GM18907 (cell line): ENCODE measurements around the gene MLST8.

ENCODE experiments used
- ATAC-seq: cut with Tn5 transposase; IDR thresholded peaks from one replicate; pipeline ENCODE4 v1.9.1; 2021; ENCODE audit warnings: mild to moderate bottlenecking, moderate library complexity; ENCODE audit not compliant: unreplicated experiment

Gene MLST8

DNA sequence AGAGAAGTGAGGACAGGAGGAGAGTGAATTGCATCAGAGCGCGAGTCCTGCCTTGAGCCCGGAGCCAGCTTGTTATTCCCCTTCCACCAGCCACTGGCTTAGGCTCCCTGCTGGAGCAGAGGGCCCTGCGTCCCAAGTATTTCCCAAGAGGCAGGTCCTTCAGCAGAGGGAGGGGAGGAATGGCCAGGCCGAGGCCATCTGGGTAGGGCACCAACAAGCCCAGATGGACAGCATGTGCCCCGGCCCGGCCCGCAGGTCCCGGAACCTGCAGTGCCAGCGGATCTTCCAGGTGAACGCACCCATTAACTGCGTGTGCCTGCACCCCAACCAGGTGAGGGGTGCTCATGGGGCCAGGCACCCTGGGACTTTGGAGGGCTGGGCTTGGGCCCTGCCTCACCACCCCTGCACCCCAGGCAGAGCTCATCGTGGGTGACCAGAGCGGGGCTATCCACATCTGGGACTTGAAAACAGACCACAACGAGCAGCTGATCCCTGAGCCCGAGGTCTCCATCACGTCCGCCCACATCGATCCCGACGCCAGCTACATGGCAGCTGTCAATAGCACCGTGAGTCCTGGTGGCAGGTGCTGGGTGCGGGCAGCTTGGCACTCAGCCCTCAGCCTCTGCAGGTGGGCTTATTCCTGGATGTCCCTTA lies 1.7 kb downstream of the MLST8 start:
- ATAC-seq: no peak

DNA sequence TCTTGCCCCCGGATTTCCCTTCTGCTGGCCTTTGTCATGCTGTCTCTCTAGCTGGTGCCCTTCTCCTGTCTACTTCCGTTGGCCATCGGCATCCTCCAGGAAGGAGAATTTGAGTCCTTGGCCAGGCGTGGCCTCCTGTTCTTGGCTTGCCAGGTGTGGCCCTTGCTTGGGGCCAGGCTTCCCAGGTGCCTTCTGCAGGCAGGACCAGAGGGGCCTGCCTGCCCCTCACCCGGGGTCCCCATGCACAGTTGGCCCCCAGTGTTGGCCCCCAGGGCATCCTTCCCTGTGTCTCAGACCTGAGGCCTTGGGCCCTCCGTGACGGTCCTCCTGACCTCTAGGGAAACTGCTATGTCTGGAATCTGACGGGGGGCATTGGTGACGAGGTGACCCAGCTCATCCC lies 2.6 kb downstream of the MLST8 start:
- no peak for ATAC-seq

DNA sequence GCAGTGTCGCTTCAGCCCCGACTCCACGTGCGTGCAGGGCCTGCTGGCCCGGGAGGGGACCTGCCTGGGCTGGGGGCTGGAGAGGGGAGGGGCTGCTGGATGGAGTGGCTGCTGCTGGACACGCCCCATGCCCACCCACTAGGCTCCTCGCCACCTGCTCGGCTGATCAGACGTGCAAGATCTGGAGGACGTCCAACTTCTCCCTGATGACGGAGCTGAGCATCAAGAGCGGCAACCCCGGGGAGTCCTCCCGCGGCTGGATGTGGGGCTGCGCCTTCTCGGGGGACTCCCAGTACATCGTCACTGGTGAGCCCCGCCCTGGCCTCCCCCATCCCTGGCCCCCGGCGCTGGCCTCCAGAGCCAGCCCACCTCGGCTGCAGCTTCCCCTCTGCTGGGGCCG lies 3.1 kb downstream of the MLST8 start:
- no peak for ATAC-seq

DNA sequence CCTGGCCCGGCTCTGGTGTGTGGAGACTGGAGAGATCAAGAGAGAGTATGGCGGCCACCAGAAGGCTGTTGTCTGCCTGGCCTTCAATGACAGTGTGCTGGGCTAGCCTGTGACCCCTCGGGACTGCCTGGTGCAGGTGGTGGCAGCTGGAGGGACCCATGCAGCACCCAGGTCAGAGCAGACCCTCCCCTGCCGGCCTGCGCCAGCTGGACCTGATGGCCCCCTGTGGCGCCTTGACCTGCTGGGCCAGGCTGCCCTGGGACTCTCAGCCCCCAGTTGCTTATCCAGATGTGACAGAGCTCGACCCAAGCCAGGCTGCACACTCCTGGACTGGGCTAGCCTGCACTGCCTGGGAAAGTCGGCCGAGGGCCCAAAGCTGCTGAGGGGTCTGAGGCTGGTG lies 3.5 kb downstream of the MLST8 start:
- ATAC-seq: no peak

DNA sequence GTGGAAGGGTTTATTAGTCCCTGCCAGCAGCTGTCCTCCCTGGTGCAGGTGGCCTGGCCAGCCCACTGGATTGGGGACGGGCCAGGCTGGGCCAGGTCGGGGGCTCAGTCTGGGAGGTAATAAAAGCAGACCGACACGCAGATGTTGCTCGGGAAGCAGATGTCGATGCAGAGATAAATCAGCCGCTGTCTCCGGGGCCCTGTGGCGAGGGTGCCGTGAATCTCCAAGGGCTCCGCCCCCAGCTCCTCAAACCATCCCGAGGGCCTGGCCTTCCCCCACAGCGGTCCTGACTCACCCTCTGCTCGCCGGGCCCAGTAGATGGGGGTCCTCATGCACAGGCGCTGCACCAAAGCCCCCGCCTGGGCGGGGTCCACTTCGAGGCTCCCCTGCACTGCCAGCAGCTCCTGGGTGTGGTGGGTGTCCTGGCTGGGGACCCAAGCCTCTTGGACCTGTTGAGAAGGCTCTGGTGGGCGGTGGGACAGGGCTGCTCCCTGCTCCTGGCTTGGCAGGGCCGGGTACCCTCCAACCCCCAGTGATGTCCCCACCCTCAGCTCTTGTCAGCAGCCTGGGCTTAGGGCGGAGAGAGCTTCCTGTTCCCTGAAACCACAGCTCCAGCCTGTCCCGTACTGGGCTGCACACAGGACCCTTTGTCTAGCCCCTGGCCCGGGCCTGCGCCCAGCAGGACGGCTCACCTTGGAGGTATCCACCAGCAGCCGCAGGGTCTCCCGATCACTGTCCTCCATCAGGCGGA lies 4.2 kb downstream of the MLST8 start:
- no peak for ATAC-seq

DNA sequence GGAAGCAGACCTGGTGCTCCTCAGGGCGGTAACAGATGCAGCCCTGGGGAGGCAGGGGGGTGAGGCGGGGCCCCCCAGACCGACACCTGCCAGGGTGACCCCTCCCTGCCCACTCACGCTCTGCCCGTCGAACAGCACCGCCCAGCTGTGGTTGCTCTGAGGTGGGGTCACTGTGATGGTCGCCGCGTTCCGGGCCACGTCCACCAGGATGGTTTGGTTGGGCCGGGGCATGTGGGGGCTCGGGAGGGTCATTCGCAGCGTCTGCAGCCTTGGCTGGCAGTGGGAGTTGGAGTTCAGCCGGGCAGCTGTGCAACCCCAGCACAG lies 4.7 kb downstream of the MLST8 start:
- ATAC-seq: no peak

DNA sequence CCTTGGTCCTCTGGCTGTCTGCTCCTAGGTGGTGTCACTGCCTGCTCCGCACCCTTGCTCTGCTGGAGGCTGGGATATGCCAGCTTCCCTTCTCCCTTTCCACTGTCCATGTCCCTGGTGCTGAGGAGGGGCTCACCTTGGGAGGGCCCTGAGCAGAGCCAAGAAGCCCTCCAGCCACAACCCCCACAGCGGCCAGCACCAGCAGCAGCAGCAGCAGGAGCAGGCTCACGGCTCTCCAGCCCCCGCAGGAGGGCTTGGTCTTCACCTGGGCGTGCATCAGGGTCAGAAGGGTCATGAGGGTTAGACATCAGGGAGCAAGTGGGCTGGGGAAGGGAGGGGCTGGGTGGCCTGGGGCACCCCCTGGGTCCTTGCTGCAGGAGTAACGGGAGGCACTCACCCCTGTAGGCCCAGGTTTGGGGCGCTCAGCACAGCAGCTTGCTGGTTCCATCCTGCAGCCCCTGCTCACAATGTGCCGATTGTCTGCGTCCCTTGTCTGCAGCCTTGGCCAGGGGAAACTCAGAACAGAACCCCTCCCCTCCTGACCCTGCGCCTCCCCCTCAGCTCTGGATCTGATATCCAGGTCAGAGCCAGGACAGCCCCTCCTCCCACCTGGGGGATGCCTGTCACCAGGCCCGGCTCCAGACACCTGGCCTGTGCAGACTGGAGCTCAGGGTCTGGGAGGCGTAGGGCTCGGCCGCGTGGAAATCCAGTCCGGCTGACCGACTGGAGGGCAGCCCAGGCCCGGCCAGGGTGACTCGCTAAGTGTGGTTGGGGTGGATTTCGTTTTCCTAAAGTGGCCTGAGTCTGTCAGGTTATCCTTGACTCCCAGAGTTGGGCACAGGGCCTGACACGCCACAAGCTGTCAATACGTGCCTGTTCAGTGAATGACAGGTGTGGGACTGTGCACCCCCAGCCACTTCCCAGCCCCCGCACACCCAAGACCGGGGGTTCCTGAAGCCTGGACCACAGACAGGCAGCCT lies 5.4 kb downstream of the MLST8 start, which contains the start of gene BRICD5:
BRICD5 (minus strand) TSS at position 478 of the 980 bp plus-strand sequence; CDS start at position 448, 30 bp downstream.
- ATAC-seq: no peak

DNA sequence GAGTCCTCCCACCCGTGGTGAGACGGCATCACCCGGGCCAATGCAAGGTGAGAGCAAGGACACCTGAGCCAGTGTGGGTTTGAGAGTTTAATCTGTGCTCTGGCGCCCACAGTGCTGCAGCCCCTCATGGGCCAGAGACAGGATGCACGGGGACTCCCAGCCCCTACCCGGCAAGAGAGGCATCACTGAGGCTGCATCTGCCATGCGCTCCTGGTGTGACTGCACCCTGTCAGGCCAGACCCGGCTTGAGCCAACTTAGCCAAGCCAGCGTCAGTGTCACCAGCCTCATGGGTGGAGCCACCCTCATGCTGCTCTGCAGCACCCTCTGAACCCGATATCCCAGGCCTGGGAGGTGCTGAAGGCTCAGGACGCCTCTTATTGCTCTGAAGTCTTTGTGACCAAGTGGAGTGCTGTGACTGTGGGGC lies 6.7 kb downstream of the MLST8 start:
- no peak for ATAC-seq

DNA sequence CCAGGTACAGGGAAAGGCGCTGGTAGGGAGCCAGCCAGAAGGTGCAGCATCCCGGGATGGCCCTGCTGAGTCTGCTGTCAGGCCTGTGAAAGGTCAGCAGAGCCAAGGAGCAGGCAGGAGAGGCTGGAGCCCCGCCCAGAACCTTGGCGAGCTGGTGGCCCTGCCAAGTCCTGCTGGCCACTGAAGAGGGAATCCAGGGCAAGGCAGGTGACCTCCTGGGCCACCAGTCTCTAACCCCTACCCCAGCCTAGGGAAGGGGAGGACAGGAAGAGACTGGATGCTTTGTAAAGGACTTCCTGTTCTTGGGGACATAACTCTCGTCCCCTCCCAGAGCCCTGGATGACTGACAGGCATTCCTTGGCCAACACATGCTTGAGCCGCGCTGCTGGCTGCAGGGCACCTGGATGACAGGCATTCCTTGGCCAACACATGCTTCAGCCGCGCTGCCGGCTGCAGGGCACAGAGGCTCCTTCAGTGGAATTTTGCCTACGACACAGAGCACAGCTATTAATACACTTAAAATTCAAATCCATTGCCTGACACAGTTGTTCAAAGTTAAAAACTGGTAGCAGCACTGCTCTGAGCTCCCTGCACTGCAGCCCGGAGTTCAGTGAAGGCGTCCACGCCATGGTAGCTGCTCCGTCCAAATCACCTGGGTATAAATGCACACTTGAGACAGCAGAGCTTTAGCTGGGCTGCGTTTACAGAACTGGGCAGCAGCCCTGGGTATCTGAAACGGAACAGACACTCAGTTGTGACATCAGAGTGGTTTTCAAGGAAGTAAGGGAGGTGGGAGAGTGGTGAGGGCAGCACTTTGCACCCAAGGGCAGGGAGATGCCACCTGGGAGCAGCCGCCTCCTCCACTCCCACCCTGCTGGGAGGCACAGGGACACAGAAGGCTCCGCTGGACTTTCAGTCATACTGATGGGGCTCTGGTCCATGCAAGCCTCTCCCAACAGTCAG lies 7.4 kb downstream of the MLST8 start:
- ATAC-seq: no peak

DNA sequence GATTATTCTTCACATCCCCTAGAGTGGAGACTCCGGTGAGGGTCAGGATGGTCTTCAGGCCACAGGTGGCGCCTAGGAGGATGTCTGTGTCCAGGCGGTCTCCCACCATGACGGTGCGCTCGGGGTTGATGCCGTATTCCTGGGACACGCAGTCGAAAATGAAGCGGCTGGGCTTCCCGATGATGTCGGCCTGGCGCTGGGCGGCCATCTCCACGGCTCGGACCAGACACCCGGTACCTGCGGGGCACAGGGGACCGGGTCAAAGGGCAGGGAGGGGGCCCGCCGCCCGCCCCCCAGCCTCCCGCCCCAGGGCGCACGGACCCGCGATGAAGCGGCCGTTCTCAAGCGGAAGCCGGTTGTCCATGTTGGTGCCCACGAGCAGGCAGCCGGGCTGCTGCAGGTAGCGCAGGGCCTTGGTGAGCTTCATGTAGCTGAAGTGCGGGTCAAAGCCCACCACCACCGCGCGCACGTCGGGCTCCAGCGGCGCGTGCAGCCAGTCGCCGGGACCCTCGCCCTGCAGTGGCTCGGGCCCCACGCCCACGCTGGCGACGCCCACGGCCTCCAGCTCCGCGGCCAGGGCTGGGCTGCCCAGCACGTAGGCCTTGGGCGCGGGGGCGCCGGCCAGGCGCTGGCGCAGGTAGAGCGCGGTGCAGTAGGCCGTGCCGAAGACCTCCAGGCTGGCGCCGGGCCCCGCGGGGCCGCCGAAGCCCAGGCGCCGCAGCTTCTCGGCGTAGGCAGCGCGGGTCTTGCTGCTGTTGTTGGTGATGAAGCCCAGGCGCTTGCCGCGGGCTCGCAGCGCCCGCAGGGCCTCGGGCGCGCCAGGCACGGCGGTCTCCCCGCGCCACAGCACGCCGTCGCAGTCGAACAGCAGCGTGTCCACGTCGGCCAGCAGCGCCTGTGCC lies 8.8 kb downstream of the MLST8 start:
- peak; percentile 10 for ATAC-seq

DNA sequence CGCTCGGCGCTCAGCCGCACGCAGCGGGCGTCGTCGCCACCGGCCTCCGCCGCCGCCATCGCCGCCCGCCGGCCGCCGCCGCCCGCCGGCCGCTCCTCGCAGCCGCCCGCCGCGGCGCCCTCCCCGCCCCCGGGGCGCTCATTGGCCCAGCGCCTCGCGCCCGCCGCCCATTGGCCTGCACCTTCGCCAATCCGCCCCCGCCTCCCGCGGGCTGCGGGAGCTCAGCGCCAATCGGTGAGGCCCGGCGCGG lies 9.4 kb downstream of the MLST8 start, which contains the start of gene PGP:
PGP (minus strand) TSS at position 122 of the 250 bp plus-strand sequence; CDS start at position 59, 63 bp downstream.
- peak; percentile 74 for ATAC-seq

DNA sequence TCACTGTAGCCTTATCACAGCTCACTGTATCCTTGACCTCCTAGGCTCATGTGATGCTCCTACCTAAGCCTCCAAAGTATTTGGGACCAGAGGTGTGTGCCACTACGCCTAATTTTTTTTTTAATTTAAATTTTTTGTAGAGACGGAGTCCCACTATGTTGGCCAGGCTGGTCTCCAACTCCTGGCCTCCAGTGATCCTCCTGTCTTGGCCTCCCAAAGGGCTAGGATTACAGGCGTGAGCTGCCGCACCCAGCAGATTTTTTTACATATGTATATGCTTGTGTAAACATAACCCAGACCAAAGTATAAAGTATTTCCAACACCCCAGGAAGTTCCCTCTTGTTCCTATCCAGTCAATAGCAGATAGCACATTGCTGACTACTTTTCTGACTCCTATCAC lies 11.1 kb downstream of the MLST8 start:
- ATAC-seq: no peak

DNA sequence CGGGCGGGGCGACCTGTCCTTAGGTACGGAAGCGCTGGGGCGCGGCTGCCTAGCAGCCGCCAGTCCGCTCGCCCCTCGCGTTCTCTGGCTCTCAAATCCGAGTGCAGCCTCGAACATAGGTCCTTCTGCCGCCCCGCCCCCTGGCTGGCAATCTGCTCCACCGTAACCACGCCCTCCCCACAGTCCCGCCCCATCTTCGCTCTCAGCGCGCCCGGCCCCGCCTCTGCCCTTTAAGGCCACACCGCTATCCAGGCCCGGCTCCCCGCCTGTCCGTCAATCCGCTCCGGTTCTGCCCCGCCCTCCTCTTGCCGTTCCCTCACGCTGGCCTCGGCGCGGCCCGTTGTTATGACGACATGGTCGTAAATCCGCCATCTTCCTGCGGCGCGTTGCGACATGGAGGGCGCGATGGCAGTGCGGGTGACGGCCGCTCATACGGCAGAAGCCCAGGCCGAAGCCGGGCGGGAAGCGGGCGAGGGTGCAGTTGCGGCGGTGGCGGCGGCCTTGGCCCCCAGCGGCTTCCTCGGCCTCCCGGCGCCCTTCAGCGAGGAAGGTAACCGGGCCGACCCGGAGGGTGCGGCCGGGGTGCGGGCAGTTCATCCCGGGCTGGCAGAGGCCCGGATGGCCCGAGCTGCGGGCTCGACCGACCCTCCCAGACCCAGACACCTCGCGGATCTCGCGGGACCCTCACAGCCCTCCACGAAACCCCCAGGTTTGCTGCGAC lies 18.1 kb downstream of the MLST8 start, which contains the start of gene E4F1:
E4F1 (plus strand) TSS at position 371 of the 721 bp plus-strand sequence; CDS start at position 394, 23 bp downstream.
- peak; percentile 90 for ATAC-seq

DNA sequence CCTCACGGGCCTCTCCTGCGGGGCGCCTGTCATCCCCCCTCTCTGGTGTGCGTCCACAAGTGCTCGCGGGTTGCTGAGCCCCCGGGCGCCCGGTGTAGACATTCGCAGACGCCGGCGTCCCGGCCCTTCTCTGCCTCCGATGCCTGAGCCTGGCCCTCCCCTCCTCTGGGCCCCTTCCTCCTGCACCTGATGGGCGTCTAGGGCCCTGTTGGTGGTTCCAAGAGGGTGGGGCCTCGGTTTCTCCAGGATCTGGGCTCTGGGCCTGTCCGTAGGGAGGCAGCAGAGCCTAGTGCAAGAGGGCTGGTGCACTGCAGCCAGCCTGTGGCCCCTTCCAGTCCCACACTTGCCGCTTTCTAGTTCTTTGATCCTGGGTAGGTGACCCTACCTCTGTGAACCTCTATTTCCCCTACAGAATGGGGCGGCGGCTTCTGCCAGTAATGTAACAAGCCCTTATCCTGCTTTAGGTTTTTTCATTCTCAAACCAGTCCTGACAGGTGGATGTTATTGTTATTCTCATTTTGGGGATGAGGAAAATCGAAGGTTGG lies 18.8 kb downstream of the MLST8 start:
- ATAC-seq: peak; percentile 35

DNA sequence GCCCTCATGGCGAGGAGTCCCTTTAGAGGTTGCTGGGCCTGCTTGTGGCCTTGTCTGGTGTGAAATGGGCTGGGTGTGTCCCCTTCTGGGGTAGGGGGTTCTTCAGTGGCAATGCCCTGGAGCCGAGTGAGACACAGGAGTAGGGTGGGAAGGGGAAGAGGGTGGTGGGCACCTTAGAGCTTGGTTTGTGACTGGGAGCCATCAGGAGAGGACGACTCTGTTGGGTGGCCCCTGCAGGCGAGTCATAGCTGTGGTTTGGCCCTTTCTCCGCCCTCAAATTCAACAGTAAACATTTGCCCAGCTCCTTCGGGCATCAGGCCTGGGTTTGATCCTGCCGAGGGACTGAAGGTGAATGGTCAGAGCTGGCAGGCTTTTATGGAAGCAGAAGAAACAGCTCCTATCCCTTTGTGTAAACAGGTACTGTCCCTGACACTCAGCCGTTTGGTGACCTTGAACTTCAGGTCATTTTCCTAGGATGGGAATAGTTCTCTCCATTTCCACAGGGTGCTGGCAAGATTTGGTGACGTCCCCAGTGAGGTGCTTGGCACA lies 21.1 kb downstream of the MLST8 start:
- no peak for ATAC-seq

DNA sequence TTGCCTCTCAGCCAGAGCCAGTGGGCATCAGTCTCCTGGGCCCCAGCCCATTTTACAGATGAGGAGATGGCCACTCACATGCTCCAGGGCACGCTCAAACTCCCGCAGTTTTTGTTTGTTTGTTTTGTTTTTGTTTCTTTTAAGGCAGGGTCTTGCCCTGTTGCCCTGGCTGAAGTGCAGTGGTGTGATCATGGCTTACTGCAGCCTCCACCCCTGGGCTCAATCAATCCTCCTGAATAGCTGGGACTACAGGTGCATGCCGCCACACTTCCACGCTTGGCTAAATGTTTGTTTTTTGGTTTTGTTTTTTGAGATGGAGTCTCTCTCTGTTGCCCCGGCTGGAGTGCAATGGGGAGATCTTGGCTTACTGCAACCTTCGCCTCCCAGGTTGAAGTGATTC lies 21.7 kb downstream of the MLST8 start:
- no peak for ATAC-seq

DNA sequence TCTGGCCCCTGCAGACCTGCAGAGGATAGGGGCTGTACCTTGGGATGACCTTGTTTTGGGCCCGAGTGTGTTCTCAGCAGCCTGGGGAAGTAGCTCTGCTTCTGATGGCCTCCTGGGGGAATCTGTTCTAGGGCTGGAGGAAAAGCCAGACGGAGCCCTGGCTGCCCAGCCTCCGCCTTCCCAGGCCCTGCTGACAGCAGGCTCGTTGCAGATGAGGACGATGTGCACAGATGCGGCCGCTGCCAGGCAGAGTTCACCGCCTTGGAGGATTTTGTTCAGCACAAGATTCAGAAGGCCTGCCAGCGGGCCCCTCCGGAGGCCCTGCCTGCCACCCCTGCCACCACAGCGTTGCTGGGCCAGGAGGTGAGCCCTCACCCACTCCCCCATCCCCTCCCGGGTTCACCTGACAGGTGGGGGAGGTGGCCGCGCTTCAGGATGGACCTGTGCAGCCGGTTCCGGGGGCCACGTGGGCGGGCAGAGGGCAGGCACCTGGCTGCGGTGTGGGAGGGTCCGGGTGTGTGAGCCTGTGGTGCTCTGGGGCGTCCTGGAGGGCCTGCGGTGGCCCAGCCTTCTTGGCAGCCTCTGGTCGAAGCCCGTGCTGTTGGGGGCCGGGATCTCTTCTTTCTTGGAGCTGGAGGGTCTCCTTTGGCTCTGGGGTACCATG lies 23.0 kb downstream of the MLST8 start:
- ATAC-seq: no peak

DNA sequence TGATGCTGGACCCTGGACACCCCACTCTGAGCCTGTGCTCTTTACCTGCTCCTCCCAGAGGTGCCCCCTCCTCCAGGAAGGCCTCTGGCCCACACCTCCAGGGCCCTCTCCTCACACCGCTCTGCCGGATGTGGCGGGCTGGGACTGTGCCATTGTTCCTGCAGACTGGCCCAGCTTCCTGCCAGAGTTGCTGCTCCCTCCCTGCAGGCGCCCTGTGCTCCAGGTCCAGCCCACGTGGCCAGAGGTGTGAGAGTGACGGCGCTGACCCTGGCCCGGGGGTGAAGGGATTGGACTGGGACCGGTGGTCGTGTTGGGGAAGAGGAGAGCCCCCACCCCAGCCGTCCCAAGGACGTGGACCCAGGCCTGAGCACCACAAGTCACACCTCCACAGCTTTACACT lies 23.8 kb downstream of the MLST8 start:
- no peak for ATAC-seq
